LNCaP clone FGC (cell line): ENCODE data around the gene PMEL.
A peak's percentile ranks its signal among the peaks of the same experiment; 100 is the strongest.
"Not testable (repeated sequence)": the region's sequence is repeated elsewhere in the genome, so short reads cannot be mapped to it uniquely, and the experiment has no call there.

Source experiments
- DNase-seq: peaks from one replicate; pipeline ENCODE4 v3.0.0-alpha.2; 2011; ENCODE audit warnings: low read depth
- H3K4me3 ChIP-seq: 2 replicates; pipeline ENCODE4 v1.5.1; 2011; ENCODE audit warnings: mild to moderate bottlenecking, low read depth, low read length, control low read depth
- TF ChIP-seq, protein P1 (sequence below): IDR thresholded peaks from 2 replicates; pipeline ENCODE4 v1.5.1; 2012; ENCODE audit warnings: mild to moderate bottlenecking; ENCODE audit not compliant: control insufficient read depth, insufficient read depth; ENCODE audit errors: extremely low read depth

Gene PMEL

GRCh38 chr12:55982319-55982936, 16.6 kb upstream of the PMEL start:
- H3K4me3 ChIP-seq = no peak overlapping the region
- TF ChIP-seq, protein P1, sequence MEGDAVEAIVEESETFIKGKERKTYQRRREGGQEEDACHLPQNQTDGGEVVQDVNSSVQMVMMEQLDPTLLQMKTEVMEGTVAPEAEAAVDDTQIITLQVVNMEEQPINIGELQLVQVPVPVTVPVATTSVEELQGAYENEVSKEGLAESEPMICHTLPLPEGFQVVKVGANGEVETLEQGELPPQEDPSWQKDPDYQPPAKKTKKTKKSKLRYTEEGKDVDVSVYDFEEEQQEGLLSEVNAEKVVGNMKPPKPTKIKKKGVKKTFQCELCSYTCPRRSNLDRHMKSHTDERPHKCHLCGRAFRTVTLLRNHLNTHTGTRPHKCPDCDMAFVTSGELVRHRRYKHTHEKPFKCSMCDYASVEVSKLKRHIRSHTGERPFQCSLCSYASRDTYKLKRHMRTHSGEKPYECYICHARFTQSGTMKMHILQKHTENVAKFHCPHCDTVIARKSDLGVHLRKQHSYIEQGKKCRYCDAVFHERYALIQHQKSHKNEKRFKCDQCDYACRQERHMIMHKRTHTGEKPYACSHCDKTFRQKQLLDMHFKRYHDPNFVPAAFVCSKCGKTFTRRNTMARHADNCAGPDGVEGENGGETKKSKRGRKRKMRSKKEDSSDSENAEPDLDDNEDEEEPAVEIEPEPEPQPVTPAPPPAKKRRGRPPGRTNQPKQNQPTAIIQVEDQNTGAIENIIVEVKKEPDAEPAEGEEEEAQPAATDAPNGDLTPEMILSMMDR = no peak
- DNase-seq = no peak

GRCh38 chr12:55981882-55982281, 16.0 kb upstream of the PMEL start:
- not testable (repeated sequence) for H3K4me3 ChIP-seq, DNase-seq

- no peak overlapping the region for H3K4me3 ChIP-seq
- TF ChIP-seq, protein P1 = no peak
- no peak for DNase-seq
These were observed 13.2 kb upstream of the PMEL start for GRCh38 chr12:55979069-55979468.

GRCh38 chr12:55978393-55978792, 12.6 kb upstream of the PMEL start:
- TF ChIP-seq, protein P1 = no peak
- no peak for DNase-seq
- no peak overlapping the region for H3K4me3 ChIP-seq

- TF ChIP-seq, protein P1 = no peak
- DNase-seq = no peak
- peak overlapping the region; percentile 93 for H3K4me3 ChIP-seq
These were observed 8.5 kb upstream of the PMEL start for GRCh38 chr12:55974308-55974730.

- H3K4me3 ChIP-seq = peak within 1 kb of the TSS; percentile 93
- peak; percentile 100 for DNase-seq
- TF ChIP-seq, protein P1 = no peak
These were observed 7.9 kb upstream of the PMEL start, which contains the start of gene RAB5B for GRCh38 chr12:55973599-55974307. Gene RAB5B (plus strand): TSS chr12:55974078. CDS start chr12:55986961, 12,883 bp downstream.

- TF ChIP-seq, protein P1 = no peak
- no peak for DNase-seq
These were observed 7.2 kb upstream of the PMEL start for GRCh38 chr12:55972911-55973598.

More at GRCh38 chr12:55972911-55973598, 7.2 kb upstream of the PMEL start:
- H3K4me3 ChIP-seq = peak overlapping the region; percentile 73
